ENCODE results near the gene EID1.

DNA sequence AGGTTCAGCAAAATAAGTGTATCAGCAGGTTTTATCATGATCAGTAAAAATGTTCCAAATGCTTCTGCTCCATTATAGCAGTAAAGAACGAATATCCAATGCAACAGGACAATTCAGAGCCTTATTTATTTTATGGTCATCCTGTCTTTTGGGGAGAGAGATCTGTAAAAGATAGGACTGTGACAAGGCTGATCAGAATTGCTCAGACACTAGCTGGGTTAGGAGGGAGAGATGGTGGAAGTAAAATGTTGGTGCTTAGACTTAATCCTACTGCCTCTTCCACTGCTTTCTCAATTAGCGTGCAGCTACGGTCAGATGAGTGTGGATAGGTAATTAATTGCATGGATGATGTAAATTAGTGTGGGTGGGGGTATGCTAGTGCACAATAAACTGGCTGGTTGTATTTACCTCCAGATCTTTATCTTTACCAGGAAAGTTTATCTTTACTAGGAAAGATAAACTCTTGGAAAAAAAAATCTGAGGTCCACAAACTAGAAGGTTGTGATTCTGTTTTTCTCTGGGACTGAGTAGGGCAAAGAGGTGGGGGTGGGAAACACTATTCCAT lies 2.2 kb downstream of the EID1 start:
- TF ChIP-seq POLR2AphosphoS5 (IDR thresholded peaks at IDR 0.05) (no peak), POLR2A (IDR thresholded peaks at IDR 0.05) (no peak), EP300 (IDR thresholded peaks at IDR 0.05) (no peak)
- TF ChIP-seq, protein P1, sequence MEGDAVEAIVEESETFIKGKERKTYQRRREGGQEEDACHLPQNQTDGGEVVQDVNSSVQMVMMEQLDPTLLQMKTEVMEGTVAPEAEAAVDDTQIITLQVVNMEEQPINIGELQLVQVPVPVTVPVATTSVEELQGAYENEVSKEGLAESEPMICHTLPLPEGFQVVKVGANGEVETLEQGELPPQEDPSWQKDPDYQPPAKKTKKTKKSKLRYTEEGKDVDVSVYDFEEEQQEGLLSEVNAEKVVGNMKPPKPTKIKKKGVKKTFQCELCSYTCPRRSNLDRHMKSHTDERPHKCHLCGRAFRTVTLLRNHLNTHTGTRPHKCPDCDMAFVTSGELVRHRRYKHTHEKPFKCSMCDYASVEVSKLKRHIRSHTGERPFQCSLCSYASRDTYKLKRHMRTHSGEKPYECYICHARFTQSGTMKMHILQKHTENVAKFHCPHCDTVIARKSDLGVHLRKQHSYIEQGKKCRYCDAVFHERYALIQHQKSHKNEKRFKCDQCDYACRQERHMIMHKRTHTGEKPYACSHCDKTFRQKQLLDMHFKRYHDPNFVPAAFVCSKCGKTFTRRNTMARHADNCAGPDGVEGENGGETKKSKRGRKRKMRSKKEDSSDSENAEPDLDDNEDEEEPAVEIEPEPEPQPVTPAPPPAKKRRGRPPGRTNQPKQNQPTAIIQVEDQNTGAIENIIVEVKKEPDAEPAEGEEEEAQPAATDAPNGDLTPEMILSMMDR (IDR thresholded peaks at IDR 0.05): no peak
